HS-5 (cell line): Measurements from ENCODE around the gene NSF.
"Not testable (repeated sequence)": the region's sequence is repeated elsewhere in the genome, so short reads cannot be mapped to it uniquely, and the experiment has no call there.

Experiments
- DNase-seq: peaks from one replicate; pipeline ENCODE4 v3.0.0-alpha.2; 2012; ENCODE audit warnings: low read depth

Gene NSF

GRCh38 chr17:46590157-46591146 lies at the start of gene NSF:
Gene NSF, plus strand, starts transcription at chr17:46590669. Its CDS starts 107 bp downstream, at chr17:46590776.
- DNase-seq: not testable (repeated sequence)

DNA sequence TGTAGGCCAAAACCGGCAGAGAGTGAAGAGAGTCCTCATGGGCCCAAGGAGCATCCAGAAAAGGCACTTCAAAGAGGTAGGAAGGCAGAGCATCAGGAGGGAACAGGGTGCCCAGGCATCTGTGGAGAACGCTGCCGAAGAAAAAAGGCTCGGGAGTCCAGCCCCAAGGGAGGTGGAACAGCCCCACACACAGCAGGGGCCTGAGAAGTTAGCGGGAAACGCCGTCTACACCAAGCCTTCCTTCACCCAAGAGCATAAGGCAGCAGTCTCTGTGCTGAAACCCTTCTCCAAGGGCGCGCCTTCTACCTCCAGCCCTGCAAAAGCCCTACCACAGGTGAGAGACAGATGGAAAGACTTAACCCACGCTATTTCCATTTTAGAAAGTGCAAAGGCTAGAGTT lies 41.9 kb upstream of the NSF start:
- DNase-seq: not testable (repeated sequence)

GRCh38 chr17:46559155-46559554 lies 31.3 kb upstream of the NSF start:
- DNase-seq: not testable (repeated sequence)

- DNase-seq: not testable (repeated sequence)
These were observed 30.4 kb upstream of the NSF start for GRCh38 chr17:46560048-46560447.

- DNase-seq: not testable (repeated sequence)
These were observed 24.2 kb upstream of the NSF start for GRCh38 chr17:46566284-46566683.

DNA sequence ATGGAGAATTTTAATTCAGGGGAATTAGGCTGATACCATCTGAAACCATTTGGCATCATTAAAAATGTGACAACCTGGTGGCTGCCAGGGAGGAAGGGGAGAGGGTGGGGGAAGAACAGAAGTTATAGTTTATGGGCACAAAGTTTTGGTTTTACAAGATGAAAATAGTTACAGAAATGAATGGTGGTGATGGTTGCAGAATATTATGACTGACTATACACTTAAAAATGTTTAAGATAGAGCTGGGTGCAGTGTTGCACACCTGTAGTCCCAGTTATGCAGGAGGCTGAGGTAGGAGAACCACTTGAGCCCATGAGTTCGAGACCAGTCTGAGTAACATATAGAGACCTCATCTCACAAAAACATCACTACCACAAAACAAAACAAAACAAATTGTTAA lies 23.5 kb upstream of the NSF start:
- not testable (repeated sequence) for DNase-seq

GRCh38 chr17:46571796-46572195 lies 18.7 kb upstream of the NSF start:
- not testable (repeated sequence) for DNase-seq

DNA sequence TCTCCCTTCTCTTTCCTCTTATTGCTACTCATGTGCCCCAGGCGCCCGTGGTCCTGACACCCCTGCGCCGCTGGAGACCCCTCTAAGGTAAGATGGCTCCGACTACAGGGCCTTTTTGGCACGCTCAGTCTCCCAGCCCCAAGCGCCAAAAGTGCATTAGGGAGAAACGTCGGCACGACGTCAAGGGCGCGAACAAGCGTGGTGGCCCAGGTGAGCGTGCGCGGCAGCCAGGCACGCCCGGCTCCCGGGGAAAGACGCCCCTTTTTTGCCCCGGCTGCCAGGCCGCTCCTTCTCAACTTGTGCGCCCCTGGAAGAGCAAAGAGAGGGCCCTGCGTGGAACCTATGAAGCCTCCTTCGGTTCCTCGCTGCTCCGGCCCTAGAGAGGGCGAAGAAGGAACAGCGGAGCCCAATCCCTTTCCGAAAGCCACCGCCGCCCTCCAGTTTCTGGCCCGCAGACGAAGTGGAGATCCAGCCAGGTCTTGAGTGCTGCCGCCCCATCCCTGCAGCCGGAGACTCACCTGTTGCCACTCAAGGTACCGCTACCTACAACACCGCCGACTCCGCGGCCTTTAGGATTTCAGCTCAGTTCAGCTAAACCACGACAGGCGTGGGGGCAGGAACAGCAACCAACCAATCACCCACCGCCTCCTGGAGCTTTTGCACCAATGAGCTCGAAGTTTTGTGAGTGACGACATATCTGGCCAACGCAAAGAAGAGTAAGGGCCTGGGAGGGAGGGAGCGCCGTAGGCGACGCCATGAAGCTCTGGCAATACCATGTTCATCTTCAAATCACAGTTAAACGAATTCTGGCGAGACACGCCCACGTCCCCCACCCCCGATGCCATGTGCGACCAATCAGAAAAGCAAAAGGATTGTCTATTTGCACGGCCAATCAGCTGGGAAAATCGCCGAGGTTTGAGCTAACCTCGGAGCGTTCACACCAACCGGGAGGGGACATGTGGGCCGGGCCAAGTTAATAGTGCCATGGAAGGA lies 11.1 kb upstream of the NSF start, which contains the start of gene ARL17A:
ARL17A (minus strand) TSS at position 609 of the 993 bp plus-strand sequence. CDS start 3,369 bp downstream, outside the sequence.
- not testable (repeated sequence) for DNase-seq

DNA sequence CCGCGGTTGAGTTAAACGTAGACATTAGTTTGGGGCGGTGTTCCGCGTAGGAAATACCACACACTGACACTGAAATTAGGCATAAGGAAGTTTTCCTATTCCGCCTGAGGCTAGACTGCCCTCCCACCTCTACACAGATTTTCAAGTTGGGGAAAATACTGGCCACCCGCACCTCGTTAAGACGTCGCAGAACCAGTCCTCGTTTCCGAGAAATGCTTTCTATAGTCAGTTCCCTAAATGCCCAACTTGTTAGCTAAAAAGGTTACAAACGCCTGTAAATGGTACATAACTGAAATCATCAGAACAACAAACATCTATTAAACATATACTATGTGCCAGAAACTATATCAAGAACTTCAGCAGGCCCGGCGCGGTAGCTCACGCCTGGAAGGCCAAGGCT lies 10.4 kb upstream of the NSF start:
- not testable (repeated sequence) for DNase-seq

DNA sequence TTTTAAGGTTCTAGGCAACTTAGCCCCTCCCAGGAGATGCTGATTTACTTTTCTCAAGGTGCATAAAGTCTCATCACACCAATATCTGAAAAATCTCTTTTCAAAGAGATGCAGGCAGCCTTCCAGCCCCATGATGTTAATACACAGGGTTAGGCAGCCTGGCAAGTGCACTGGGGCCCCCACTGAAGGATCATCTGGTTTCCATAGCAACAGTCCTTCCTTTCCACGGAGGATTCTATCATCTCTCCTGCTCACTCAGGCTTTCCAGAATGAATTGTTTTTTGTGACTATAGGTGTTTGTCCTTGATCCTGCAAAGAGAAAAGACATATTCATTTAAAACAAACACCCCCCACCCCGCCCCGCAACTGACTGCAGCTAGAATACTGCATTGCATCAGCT lies 5.0 kb upstream of the NSF start:
- DNase-seq: not testable (repeated sequence)

DNA sequence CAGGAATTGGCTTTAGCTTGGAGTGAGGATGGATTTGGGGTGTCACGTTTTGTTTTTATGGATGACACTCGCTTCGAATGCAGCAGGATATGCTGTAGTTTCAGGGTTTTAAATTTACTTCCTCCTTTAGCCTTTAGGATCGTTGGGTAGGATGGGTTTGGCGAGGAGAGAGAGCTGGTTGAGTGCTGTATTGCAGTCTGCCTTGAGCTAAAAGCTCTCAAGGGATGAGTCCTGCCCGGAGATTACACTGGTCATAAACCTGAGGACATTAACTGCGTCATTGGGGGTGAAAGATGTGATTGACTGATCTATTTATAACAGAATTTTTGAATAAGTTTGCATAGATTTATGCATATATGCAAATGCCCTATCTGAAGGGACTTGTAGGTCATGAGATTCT lies 863 bp downstream of the NSF start:
- not testable (repeated sequence) for DNase-seq

GRCh38 chr17:46598344-46598931 lies 8.0 kb downstream of the NSF start:
- DNase-seq: not testable (repeated sequence)

DNA sequence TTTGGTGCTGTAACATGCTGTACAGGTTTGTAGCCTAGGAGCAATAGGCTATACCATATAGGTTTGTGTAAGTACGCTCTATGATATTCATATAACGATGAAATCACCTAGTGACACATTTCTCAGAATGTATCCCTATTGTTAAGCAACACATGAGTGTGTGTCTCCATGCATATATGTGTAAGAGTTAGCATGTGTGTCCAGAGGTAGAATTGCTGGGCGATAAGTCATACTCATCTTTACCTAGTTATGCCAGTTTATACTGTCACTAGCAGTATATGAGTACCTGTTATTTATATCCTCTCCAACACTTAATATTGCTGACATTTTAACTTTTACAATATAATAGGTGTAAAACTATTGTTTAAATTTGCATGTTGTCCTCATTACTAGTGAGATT lies 10.3 kb downstream of the NSF start:
- DNase-seq: not testable (repeated sequence)

DNA sequence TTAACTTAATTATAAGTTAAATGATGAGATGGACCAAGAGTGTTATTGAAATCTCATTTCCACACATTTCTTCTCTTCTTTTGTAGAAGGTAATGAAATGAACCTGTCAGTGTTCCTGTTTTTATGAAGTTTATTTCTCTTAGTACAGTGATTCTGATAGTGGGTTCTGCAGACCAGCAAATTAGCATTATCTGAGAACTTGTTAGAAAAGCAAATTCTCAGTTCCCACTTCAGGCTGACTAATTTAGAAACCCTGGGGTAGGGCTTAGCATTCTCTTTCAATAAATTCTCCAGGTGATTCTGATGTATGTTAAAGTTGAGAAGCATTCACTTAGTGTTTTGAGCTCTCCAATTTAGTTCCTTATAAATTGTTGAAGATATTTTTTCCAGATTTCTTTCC lies 12.7 kb downstream of the NSF start:
- DNase-seq: not testable (repeated sequence)

DNA sequence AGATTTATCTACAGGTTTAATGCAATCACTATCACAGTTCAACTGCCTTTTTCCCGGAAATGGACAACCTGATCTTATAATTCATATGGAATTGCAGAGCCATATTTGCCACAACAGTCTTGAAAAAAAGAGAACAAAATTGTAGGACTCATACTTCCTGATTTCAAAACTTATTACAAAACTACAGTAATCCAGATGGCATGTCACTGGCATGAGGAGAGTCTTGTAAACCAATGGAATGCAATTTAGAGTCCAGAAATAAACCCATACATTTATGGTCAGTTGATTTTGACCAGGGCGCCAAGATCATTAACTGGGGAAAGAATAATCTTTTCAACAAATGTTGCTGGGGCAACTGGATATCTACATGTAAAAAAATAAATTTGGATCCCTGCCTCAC lies 20.8 kb downstream of the NSF start:
- DNase-seq: not testable (repeated sequence)

DNA sequence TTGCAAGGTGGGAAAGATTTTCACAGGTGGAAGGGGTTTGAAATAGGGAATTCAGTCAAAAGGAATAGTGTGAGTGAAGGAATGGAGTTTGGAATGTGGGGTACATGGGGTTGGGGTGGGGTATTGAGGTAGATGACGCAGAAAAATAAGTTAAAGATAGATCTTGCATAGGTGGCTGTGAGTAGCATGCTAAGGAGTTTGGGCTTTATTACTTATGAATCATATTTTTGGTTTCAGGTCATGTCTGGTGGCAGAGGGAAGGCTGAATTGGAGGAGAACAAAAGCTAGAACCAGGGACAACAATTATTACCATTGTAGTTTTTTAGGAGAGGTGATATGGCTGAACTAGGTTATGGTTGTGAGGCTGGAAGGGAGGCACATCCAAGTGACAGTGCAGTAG lies 23.4 kb downstream of the NSF start:
- DNase-seq: not testable (repeated sequence)

- not testable (repeated sequence) for DNase-seq
These were observed 26.7 kb downstream of the NSF start for GRCh38 chr17:46617121-46617520.

DNA sequence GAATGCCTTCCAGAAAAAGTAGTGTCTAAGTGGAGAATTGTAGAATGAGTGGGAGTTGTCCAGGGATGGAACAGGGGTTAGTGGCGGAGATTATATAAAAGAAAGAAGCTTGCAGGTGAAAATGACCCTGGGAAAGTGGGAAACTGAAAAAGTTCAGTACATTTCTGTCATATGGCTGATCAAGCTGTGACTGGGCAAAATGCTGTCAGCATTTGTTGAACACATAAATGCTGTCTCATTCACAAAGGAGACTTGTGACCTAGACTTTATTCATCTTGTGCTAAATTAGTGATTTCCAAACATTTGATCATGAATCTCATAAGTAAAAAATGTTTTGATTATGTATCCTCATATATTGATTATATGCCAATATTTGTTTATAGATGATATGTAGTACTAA lies 28.5 kb downstream of the NSF start:
- not testable (repeated sequence) for DNase-seq

GRCh38 chr17:46623790-46624189 lies 33.3 kb downstream of the NSF start:
- not testable (repeated sequence) for DNase-seq

- not testable (repeated sequence) for DNase-seq
These were observed 34.3 kb downstream of the NSF start for GRCh38 chr17:46624726-46625125.

- not testable (repeated sequence) for DNase-seq
These were observed 37.0 kb downstream of the NSF start for GRCh38 chr17:46627452-46627851.
